ENCODE data around the gene ACOT7.
"Not testable (repeated sequence)": the region's sequence is repeated elsewhere in the genome, so short reads cannot be mapped to it uniquely, and the experiment has no call there.

Gene ACOT7

GRCh38 chr1:6373961-6374720 lies 19.4 kb downstream of the ACOT7 start:
- H3K4me3 ChIP-seq (ENCODE audit: low read length, poor library complexity, severe bottlenecking) = no peak overlapping the region
- peaks cover 44% of the 10 kb centered on the region for H3K79me2 ChIP-seq (ENCODE audit: insufficient read depth, low read length)
- no peaks in the 10 kb centered on the region for H3K9me3 ChIP-seq (ENCODE audit: insufficient read depth, low read depth, low read length)
- peaks cover 2% of the 10 kb centered on the region for H3K4me1 ChIP-seq (ENCODE audit: insufficient read depth, low read length, poor library complexity, severe bottlenecking)
- H3K4me2 ChIP-seq (ENCODE audit: low read depth, low read length, poor library complexity, severe bottlenecking) = no peak overlapping the region
- TF ChIP-seq EZH2phosphoT487 (IDR thresholded peaks at IDR 0.05; ENCODE audit: borderline replicate concordance) (no peak), CTCF (conservative IDR thresholded peaks at IDR 0.05; ENCODE audit: low read length) (no peak)
- H3K9ac ChIP-seq (ENCODE audit: low read depth, low read length, poor library complexity, severe bottlenecking) = no peak overlapping the region
- H4K20me1 ChIP-seq (ENCODE audit: insufficient read depth, low read length, poor library complexity, severe bottlenecking) = peaks cover 3% of the 10 kb centered on the region
- no peaks in the 10 kb centered on the region for H3F3A ChIP-seq (ENCODE audit: low read depth)
- no peak overlapping the region for H2AFZ ChIP-seq (ENCODE audit: low read length)
- H3K27me3 ChIP-seq (ENCODE audit: insufficient read depth, low read length, poor library complexity, severe bottlenecking) = no peaks in the 10 kb centered on the region
- no peaks in the 10 kb centered on the region for H3K9me2 ChIP-seq (replicated peaks; ENCODE audit: low read depth, low read length)
- H3K36me3 ChIP-seq (ENCODE audit: insufficient read depth, low read length) = no peaks in the 10 kb centered on the region

GRCh38 chr1:6372236-6372635 lies 21.3 kb downstream of the ACOT7 start:
- H3K9me2 ChIP-seq (replicated peaks; ENCODE audit: low read depth, low read length); H3K4me3 ChIP-seq (ENCODE audit: low read length, poor library complexity, severe bottlenecking); H3K4me1 ChIP-seq (ENCODE audit: insufficient read depth, low read length, poor library complexity, severe bottlenecking); H3K4me2 ChIP-seq (ENCODE audit: low read depth, low read length, poor library complexity, severe bottlenecking); H3K9ac ChIP-seq (ENCODE audit: low read depth, low read length, poor library complexity, severe bottlenecking); H3K9me3 ChIP-seq (ENCODE audit: insufficient read depth, low read depth, low read length); H3K36me3 ChIP-seq (ENCODE audit: insufficient read depth, low read length); H2AFZ ChIP-seq (ENCODE audit: low read length); H3K27me3 ChIP-seq (ENCODE audit: insufficient read depth, low read length, poor library complexity, severe bottlenecking); H3F3A ChIP-seq (ENCODE audit: low read depth); H4K20me1 ChIP-seq (ENCODE audit: insufficient read depth, low read length, poor library complexity, severe bottlenecking): not testable (repeated sequence)
- peaks cover 36% of the 10 kb centered on the region; the same call in 1 of the 2 replicates for H3K79me2 ChIP-seq (ENCODE audit: insufficient read depth, low read length)

GRCh38 chr1:6370006-6370405 lies 23.6 kb downstream of the ACOT7 start:
- Histone ChIP-seq H3K36me3 (ENCODE audit: insufficient read depth, low read length) (no peaks in the 10 kb centered on the region), H3K9me3 (ENCODE audit: insufficient read depth, low read depth, low read length) (peaks cover 8% of the 10 kb centered on the region; the same call in 1 of the 2 replicates), H3K79me2 (ENCODE audit: insufficient read depth, low read length) (peaks cover 36% of the 10 kb centered on the region; the same call in 1 of the 2 replicates), H3K9me2 (replicated peaks; ENCODE audit: low read depth, low read length) (no peaks in the 10 kb centered on the region), H2AFZ (ENCODE audit: low read length) (no peak overlapping the region), H3K4me1 (ENCODE audit: insufficient read depth, low read length, poor library complexity, severe bottlenecking) (no peaks in the 10 kb centered on the region), H3F3A (ENCODE audit: low read depth) (no peaks in the 10 kb centered on the region; the same call in 1 of the 2 replicates), H3K4me3 (ENCODE audit: low read length, poor library complexity, severe bottlenecking) (no peak overlapping the region), H4K20me1 (ENCODE audit: insufficient read depth, low read length, poor library complexity, severe bottlenecking) (peaks cover 3% of the 10 kb centered on the region), H3K9ac (ENCODE audit: low read depth, low read length, poor library complexity, severe bottlenecking) (no peak overlapping the region), H3K27me3 (ENCODE audit: insufficient read depth, low read length, poor library complexity, severe bottlenecking) (no peaks in the 10 kb centered on the region), H3K4me2 (ENCODE audit: low read depth, low read length, poor library complexity, severe bottlenecking) (no peak overlapping the region)
- TF ChIP-seq EZH2phosphoT487 (IDR thresholded peaks at IDR 0.05; ENCODE audit: borderline replicate concordance) = no peak
- no peak for TF ChIP-seq CTCF (conservative IDR thresholded peaks at IDR 0.05; ENCODE audit: low read length)

Data from Loucy (cell line).